GM18870 (cell line): Measurements from ENCODE around the gene CPM.
"Not testable (repeated sequence)": the region's sequence is repeated elsewhere in the genome, so short reads cannot be mapped to it uniquely, and the experiment has no call there.

Experiments
- ATAC-seq: cut with Tn5 transposase; IDR thresholded peaks from one replicate; pipeline ENCODE4 v1.9.1; 2021; ENCODE audit warnings: moderate library complexity; ENCODE audit not compliant: unreplicated experiment

CPM gene

GRCh38 chr12:68831751-68832503 is 101.0 kb downstream of the CPM start:
- ATAC-seq, result no peak

GRCh38 chr12:68831272-68831671 is 101.7 kb downstream of the CPM start:
- ATAC-seq, result no peak

GRCh38 chr12:68828672-68829068 is 104.3 kb downstream of the CPM start:
- no peak for ATAC-seq

GRCh38 chr12:68827895-68828671 is 104.9 kb downstream of the CPM start:
- no peak for ATAC-seq

GRCh38 chr12:68825569-68826217 is 107.3 kb downstream of the CPM start:
- no peak for ATAC-seq

- no peak for ATAC-seq
Observed at GRCh38 chr12:68824597-68825250, 108.2 kb downstream of the CPM start.

- ATAC-seq, result no peak
Observed at GRCh38 chr12:68824131-68824530, 108.8 kb downstream of the CPM start.

GRCh38 chr12:68823696-68824095 is 109.3 kb downstream of the CPM start:
- no peak for ATAC-seq

- ATAC-seq, result no peak
Observed at GRCh38 chr12:68821357-68822188, 111.4 kb downstream of the CPM start.

- ATAC-seq, result not testable (repeated sequence)
Observed at GRCh38 chr12:68819481-68819880, 113.5 kb downstream of the CPM start.

GRCh38 chr12:68815928-68816800 is 116.8 kb downstream of the CPM start:
- no peak for ATAC-seq

- ATAC-seq, result no peak
Observed at GRCh38 chr12:68815232-68815927, 117.6 kb downstream of the CPM start.

GRCh38 chr12:68814490-68815231 is 118.3 kb downstream of the CPM start:
- no peak for ATAC-seq

- no peak for ATAC-seq
Observed at GRCh38 chr12:68813242-68813593, 119.8 kb downstream of the CPM start.

GRCh38 chr12:68812553-68813241 is 120.3 kb downstream of the CPM start:
- no peak for ATAC-seq

- not testable (repeated sequence) for ATAC-seq
Observed at GRCh38 chr12:68811573-68811972, 121.4 kb downstream of the CPM start.

- not testable (repeated sequence) for ATAC-seq
Observed at GRCh38 chr12:68810027-68810389, 123.0 kb downstream of the CPM start.
